Endothelial cell of umbilical vein (primary cell): ENCODE results near the gene ACTG2. TPM values are rescaled to one million over a fixed set of nuclear protein-coding genes. Genes with fewer than 3 reads are reported as not detected.

Experiments
- BruUV-seq: library from RNA; stranded (reverse); fragments of 400-500 nt; replicated peaks from 2 replicates; lab custom pipeline; 2021; lab: Mats Ljungman, UMichigan
- CTCF ChIA-PET: fragments of 300-600, 350-600 bp; sonication (Branson Sonifier 250); formaldehyde crosslinking; loops from one replicate; lab custom pipeline; 2021; ENCODE audit warnings: antibody characterized with exemption, inconsistent platforms; lab: Charles Lee
- POLR2A ChIA-PET: fragments of 300-600, 350-600 bp; sonication (Branson Sonifier 250); formaldehyde crosslinking; loops from one replicate; lab custom pipeline; 2021; ENCODE audit warnings: antibody characterized with exemption, inconsistent platforms; lab: Charles Lee
- DNase-seq: peaks from one replicate; pipeline ENCODE4 v3.0.0-alpha.2; 2011; ENCODE audit warnings: low read depth, low spot score
- FAIRE-seq: peaks from 2 replicates; lab custom pipeline; 2011; peaks lifted over from hg19 to GRCh38; lab: Jason Lieb, UNC
- H2AFZ ChIP-seq: 2 replicates; pipeline ENCODE4 v1.6.0; 2012; ENCODE audit warnings: low read depth, low read length, control low read depth, inconsistent platforms
- H3K27ac ChIP-seq: 2 replicates; pipeline ENCODE4 v1.5.1; 2011; ENCODE audit warnings: low read depth, mild to moderate bottlenecking, control low read depth, low read length, moderate library complexity; ENCODE audit not compliant: insufficient read depth
- H3K27me3 ChIP-seq, 2 experiments: 2 replicates each; pipeline versions ENCODE4 v1.6.0 to v1.6.1; 2011; ENCODE audit warnings: low read length in 2 of 2, mixed read lengths in 1 of 2; ENCODE audit not compliant: control insufficient read depth in 2 of 2, insufficient read depth in 2 of 2
- H3K36me3 ChIP-seq, 2 experiments: 2 replicates in 1 of 2; 3 replicates in 1 of 2; pipeline ENCODE4 v1.5.1; 2011; ENCODE audit warnings: low read length in 2 of 2, mild to moderate bottlenecking in 1 of 2, moderate library complexity in 1 of 2; ENCODE audit not compliant: control insufficient read depth in 2 of 2, insufficient read depth in 2 of 2; ENCODE audit errors: extremely low read depth in 1 of 2
- H3K4me1 ChIP-seq: 3 replicates; pipeline ENCODE4 v1.5.1; 2011; ENCODE audit warnings: mild to moderate bottlenecking, low read length; ENCODE audit not compliant: control insufficient read depth, insufficient read depth; ENCODE audit errors: extremely low read depth
- H3K4me2 ChIP-seq: 2 replicates; pipeline ENCODE4 v1.6.1; 2011; ENCODE audit warnings: low read length, control low read depth, mixed read lengths; ENCODE audit not compliant: insufficient read depth
- H3K4me3 ChIP-seq, 3 experiments: fragments of 200-600 bp in 1 of 3; sonication (generic), shearing (Covaris generic) in 1 of 3; replicated peaks in 1 of 3; 2 replicates each; pipeline ENCODE4 v1.5.1; 2011 to 2016; ENCODE audit warnings: control low read depth in 3 of 3, low read length in 3 of 3, mild to moderate bottlenecking in 2 of 3, inconsistent platforms in 1 of 3, low read depth in 1 of 3, moderate library complexity in 1 of 3; ENCODE audit not compliant: insufficient read depth in 1 of 3
- H3K79me2 ChIP-seq: 2 replicates; pipeline ENCODE4 v1.6.0; 2012; ENCODE audit warnings: low read length, inconsistent platforms; ENCODE audit not compliant: control insufficient read depth, insufficient read depth
- H3K9ac ChIP-seq: replicated peaks from 2 replicates; pipeline ENCODE3; 2011; ENCODE audit warnings: low read length, control low read depth; ENCODE audit not compliant: insufficient read depth; ENCODE audit errors: extremely low read depth
- H3K9me1 ChIP-seq: replicated peaks from 3 replicates; pipeline ENCODE4 v1.6.0; 2011; ENCODE audit warnings: mild to moderate bottlenecking, low read length; ENCODE audit not compliant: control insufficient read depth, insufficient read depth; ENCODE audit errors: extremely low read depth
- H3K9me3 ChIP-seq: replicated peaks from 2 replicates; pipeline ENCODE4 v1.5.1; 2012; ENCODE audit warnings: low read length, inconsistent platforms; ENCODE audit not compliant: control insufficient read depth, insufficient read depth
- H4K20me1 ChIP-seq: replicated peaks from 2 replicates; pipeline ENCODE3; 2011; ENCODE audit warnings: mild to moderate bottlenecking, low read length; ENCODE audit not compliant: control insufficient read depth, insufficient read depth; ENCODE audit errors: extremely low read depth
- CTCF ChIP-seq, 2 donors: IDR thresholded peaks; 1 replicate in 1 of 2; 2 replicates in 1 of 2; pipeline ENCODE4 v1.5.1; 2011; ENCODE audit warnings: low read length in 2 of 2, mild to moderate bottlenecking in 2 of 2, moderate library complexity in 2 of 2, control low read depth in 1 of 2, inconsistent platforms in 1 of 2, low read depth in 1 of 2; ENCODE audit not compliant: insufficient read depth in 1 of 2; ENCODE audit errors: extremely low read depth in 1 of 2
- MYC ChIP-seq: IDR thresholded peaks from one replicate; pipeline ENCODE4 v1.6.1; 2011; ENCODE audit warnings: mild to moderate bottlenecking, low read depth, low read length
- dilution Hi-C: fragments of 300-500 bp; cut with MboI; formaldehyde crosslinking; loops from one replicate; pipeline ENCODE4 v1.15.0; 2019; ENCODE audit warnings: low sequenced_read_pairs; ENCODE audit not compliant: extremely low pct_ligation_motif_present
- intact Hi-C: fragments of 100-400 bp; cut with micrococcal nuclease; formaldehyde crosslinking; loops from one replicate; pipeline ENCODE4 v1.10.0; 2022
- polyA plus RNA-seq, 4 experiments: library from polyadenylated mRNA; depleted of rRNA in 3 of 4; stranded (reverse) in 3 of 4; unstranded in 1 of 4; fragments of >200 nt; gene quantifications; 2 replicates each; pipeline versions ENCODE4 v1.2.1 to v1.2.3, GENCODE V29; 2011 to 2012; ENCODE audit warnings: missing spikeins in 1 of 4
- total RNA-seq: library from RNA; stranded (reverse); gene quantifications from 2 replicates; pipeline ENCODE4 v1.2.3, GENCODE V29; 2021

Gene ACTG2
- total and polyA plus RNA-seq, 2 donors (not counting 3 experiments of a cell fraction or from before 2014, with no cell fraction given) = not detected

DNA sequence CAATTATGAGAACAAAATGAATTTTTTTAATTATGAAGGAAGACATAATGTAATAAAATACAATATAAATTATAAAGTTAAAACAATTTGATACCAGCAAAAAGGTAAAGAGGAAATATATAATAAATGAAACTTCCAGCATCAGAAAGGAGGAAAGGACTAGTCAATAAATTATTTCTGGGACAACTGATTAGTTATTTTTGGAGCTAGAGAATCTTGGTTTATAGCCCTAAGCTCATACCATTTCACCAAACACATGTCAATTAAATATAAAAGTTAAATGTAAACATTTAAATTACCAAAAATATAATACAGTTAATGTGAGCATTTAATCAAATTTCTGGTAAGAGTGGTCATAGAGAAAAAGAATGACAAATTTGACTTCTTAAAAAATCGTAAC, 12.1 kb downstream of the ACTG2 start:
- H3K36me3 ChIP-seq = no peaks in the 10 kb centered on the region
- peaks cover 9 to 18% of the 10 kb centered on the region in 2 experiments for H3K27me3 ChIP-seq
- H3K4me3 ChIP-seq = no peak overlapping the region
- ChIA-PET CTCF (interaction anchor here (1.1 to 1.6 kb wide), 2 partner anchors 13 to 430 kb away, joined by 3 read pairs; no protein-coding TSS in a partner anchor), POLR2A (no interaction called here)
- no TSS peak for BruUV-seq
- FAIRE-seq (no peak), DNase-seq (no peak)
- no peaks in the 10 kb centered on the region for H4K20me1 ChIP-seq
- H3K79me2 ChIP-seq = no peaks in the 10 kb centered on the region
- no peak overlapping the region for H3K4me2 ChIP-seq
- H2AFZ ChIP-seq = no peak overlapping the region
- no peak overlapping the region for H3K9ac ChIP-seq
- H3K4me1 ChIP-seq = no peaks in the 10 kb centered on the region
- TF ChIP-seq MYC = no peak
- intact Hi-C loops = loop anchor here (5.0 kb wide), 1 partner anchor 242 kb away; the partner anchor contains the start of gene BOLA3
- H3K9me3 ChIP-seq = no peaks in the 10 kb centered on the region
- H3K27ac ChIP-seq = no peak overlapping the region
- dilution Hi-C loops = no loop called here
- H3K9me1 ChIP-seq = no peaks in the 10 kb centered on the region

DNA sequence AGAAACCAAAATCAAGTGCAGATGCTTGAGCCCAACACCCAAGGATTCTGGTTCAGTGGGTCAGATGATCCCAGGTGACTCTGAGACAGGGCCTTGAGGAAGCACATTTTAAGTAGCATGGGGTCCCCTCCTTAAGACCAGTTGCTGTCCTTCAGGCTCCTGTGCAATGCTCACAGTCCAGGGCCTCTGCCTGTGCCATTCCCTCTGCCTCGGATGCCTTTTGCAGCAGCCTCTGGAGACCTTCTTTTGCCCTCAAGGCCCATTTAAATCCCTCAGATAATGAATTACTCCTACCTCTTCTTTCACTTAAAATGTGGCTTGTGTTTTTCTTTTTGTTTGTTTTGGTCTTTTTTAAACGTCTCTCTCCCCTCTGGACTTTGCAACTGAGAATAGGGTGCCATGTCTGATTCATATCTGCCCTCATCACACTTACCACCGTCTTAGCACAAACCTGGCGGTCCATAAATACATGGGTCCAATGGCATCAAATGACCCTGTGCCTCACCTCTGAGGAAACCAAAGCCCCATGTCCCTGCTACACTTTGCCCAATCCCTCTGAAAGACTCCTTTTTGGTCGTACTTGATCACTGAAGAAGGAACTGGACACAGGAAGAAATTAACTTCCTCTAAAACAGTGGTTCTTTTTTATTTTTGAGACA, 14.2 kb downstream of the ACTG2 start:
- no peak overlapping the region for H3K9ac ChIP-seq
- no TSS peak for BruUV-seq
- no peaks in the 10 kb centered on the region for H3K9me3 ChIP-seq
- H3K4me1 ChIP-seq = no peaks in the 10 kb centered on the region
- no peaks in the 10 kb centered on the region for H3K36me3 ChIP-seq
- DNase-seq = no peak
- peaks cover 7 to 15% of the 10 kb centered on the region in 2 experiments for H3K27me3 ChIP-seq
- no peak overlapping the region for H3K4me2 ChIP-seq
- H2AFZ ChIP-seq = no peak overlapping the region
- no peaks in the 10 kb centered on the region for H3K9me1 ChIP-seq
- H3K79me2 ChIP-seq = no peaks in the 10 kb centered on the region
- POLR2A ChIA-PET = no interaction called here
- dilution Hi-C loops (no loop called here), intact Hi-C loops (loop anchor here (5.0 kb wide), 1 partner anchor 240 kb away; the partner anchor contains the start of gene BOLA3)
- TF ChIP-seq CTCF (IDR thresholded peaks at IDR 0.05; ENCODE audit: extremely low read depth in 1 of 2, insufficient read depth in 1 of 2, low read depth in 1 of 2, low read length in 2 of 2) (no peak), MYC (no peak)
- FAIRE-seq = no peak
- CTCF ChIA-PET = interaction anchor here (1.5 kb wide), 1 partner anchor 243 kb away, joined by 4 read pairs; no protein-coding TSS in a partner anchor
- H4K20me1 ChIP-seq = no peaks in the 10 kb centered on the region
- H3K27ac ChIP-seq = no peak overlapping the region
- no peak overlapping the region for H3K4me3 ChIP-seq
